ENCODE measurements around the gene PRR19.

PRR19 gene

GRCh38 chr19:42287017-42287826 is 14.7 kb upstream of the PRR19 start:
- Mint-ChIP-seq H3K27me3 (no peaks in the 10 kb centered on the region), H3K36me3 (no peaks in the 10 kb centered on the region), H3K4me3 (no peak overlapping the region), H3K27ac (no peak overlapping the region), H3K4me1 (peaks cover 29% of the 10 kb centered on the region), H3K9me3 (no peaks in the 10 kb centered on the region)

DNA sequence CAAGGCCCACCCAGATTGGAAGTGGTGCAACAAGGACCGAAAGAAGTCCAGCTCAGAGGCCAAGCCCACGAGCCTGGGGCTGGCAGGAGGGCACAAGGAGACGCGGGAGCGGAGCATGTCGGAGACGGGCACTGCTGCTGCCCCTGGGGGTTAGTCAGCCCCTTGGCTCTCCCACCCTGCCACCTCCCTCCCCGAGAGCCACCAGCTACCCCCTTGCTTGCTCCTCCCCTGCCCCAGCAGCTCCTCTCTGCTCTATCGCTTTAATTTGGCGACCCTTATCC is 14.2 kb upstream of the PRR19 start:
- H3K27ac Mint-ChIP-seq = no peak overlapping the region
- no peak overlapping the region for H3K4me3 Mint-ChIP-seq
- peaks cover 25% of the 10 kb centered on the region for H3K4me1 Mint-ChIP-seq
- H3K36me3 Mint-ChIP-seq = no peaks in the 10 kb centered on the region
- H3K9me3 Mint-ChIP-seq = no peaks in the 10 kb centered on the region
- no peaks in the 10 kb centered on the region for H3K27me3 Mint-ChIP-seq

DNA sequence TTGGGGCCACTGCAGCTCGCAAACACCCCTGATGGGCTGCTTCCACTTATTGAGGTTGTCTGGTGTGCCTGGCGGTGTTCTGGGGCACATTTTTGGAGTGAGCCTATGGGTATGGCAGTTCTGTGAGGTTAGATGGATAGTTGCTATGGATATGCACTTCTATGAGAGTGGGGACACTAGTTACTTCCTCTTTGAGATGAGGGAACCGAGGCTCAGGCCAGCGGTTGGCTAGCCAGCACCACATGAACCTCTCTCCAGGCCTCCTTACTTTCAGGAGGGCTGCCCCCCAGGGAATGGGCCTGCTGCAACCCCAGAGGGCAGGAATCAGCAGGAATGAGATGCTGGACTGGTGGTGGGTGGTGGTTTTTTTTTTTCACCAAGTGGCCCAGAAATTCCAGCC is 13.5 kb upstream of the PRR19 start:
- no peaks in the 10 kb centered on the region for H3K27me3 Mint-ChIP-seq
- H3K9me3 Mint-ChIP-seq = no peaks in the 10 kb centered on the region
- no peak overlapping the region for H3K27ac Mint-ChIP-seq
- peaks cover 25% of the 10 kb centered on the region for H3K4me1 Mint-ChIP-seq
- H3K36me3 Mint-ChIP-seq = peaks cover 2% of the 10 kb centered on the region
- no peak overlapping the region for H3K4me3 Mint-ChIP-seq

DNA sequence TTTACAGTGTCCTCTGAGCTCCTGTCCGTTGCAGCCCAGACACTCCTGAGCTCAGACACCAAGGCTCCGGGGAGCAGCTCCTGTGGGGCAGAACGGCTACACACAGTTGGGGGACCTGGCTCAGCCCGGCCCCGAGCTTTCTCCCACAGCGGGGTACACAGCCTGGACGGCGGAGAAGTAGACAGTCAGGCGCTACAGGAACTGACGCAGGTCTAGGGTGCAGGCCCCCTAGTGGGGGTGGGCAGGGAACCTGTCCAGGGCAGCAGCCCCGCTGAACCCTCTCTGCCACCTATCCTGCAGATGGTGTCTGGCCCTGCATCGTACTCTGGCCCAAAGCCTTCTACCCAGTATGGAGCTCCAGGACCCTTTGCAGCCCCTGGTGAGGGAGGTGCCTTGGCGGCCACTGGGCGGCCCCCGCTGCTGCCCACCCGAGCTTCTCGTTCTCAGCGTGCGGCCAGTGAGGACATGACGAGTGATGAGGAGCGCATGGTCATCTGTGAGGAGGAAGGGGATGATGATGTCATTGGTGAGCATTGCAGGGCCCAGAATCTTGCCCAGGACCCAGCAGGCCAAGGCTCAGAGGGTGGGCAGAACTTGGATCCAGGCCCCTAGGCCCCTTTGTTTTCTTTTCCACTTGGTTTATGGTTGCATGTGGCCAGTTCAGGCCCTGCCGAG is 12.9 kb upstream of the PRR19 start:
- H3K9me3 Mint-ChIP-seq = no peaks in the 10 kb centered on the region
- no peak overlapping the region for H3K4me3 Mint-ChIP-seq
- no peaks in the 10 kb centered on the region for H3K27me3 Mint-ChIP-seq
- peaks cover 25% of the 10 kb centered on the region for H3K4me1 Mint-ChIP-seq
- peaks cover 2% of the 10 kb centered on the region for H3K36me3 Mint-ChIP-seq
- no peak overlapping the region for H3K27ac Mint-ChIP-seq

DNA sequence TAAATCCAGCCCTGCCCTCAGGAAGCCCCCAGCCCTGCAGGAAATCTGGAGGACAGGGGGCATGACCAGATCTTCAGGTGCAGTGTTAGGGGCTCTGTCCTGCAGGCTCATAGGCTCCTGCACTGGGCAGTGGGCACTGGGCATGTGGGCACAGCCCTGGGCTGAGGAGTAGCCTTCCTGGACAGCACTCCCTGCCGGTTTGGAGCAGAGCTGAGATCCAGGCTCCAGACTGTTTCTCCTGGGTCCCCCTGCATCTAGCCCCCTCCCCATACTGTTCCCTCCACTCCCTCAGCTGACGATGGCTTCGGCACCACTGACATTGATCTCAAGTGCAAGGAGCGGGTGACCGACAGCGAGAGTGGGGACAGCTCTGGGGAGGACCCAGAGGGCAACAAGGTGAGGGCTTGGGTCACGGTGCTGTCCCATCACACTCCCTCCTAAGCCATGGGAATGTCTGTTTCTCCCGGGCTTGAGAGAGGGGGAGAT is 12.3 kb upstream of the PRR19 start:
- Mint-ChIP-seq H3K27ac (peak overlapping the region; percentile 17), H3K9me3 (no peaks in the 10 kb centered on the region), H3K4me1 (peaks cover 24% of the 10 kb centered on the region), H3K4me3 (no peak overlapping the region), H3K27me3 (no peaks in the 10 kb centered on the region), H3K36me3 (peaks cover 2% of the 10 kb centered on the region)

DNA sequence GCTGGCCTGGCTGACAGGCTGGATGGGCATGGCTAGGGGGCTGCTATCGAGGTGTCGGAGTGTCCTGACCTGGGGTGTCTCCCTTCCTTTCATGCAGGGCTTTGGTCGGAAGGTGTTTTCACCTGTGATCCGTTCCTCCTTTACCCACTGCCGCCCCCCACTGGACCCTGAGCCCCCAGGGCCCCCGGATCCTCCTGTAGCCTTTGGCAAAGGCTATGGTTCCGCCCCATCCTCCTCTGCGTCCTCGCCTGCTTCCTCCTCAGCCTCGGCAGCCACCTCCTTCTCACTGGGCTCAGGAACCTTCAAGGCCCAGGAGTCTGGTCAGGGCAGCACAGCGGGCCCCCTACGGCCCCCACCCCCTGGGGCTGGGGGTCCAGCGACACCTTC is 11.8 kb upstream of the PRR19 start:
- Mint-ChIP-seq H3K9me3 (no peaks in the 10 kb centered on the region), H3K4me3 (no peak overlapping the region), H3K4me1 (peaks cover 19% of the 10 kb centered on the region), H3K36me3 (peaks cover 2% of the 10 kb centered on the region), H3K27me3 (no peaks in the 10 kb centered on the region), H3K27ac (no peak overlapping the region)

DNA sequence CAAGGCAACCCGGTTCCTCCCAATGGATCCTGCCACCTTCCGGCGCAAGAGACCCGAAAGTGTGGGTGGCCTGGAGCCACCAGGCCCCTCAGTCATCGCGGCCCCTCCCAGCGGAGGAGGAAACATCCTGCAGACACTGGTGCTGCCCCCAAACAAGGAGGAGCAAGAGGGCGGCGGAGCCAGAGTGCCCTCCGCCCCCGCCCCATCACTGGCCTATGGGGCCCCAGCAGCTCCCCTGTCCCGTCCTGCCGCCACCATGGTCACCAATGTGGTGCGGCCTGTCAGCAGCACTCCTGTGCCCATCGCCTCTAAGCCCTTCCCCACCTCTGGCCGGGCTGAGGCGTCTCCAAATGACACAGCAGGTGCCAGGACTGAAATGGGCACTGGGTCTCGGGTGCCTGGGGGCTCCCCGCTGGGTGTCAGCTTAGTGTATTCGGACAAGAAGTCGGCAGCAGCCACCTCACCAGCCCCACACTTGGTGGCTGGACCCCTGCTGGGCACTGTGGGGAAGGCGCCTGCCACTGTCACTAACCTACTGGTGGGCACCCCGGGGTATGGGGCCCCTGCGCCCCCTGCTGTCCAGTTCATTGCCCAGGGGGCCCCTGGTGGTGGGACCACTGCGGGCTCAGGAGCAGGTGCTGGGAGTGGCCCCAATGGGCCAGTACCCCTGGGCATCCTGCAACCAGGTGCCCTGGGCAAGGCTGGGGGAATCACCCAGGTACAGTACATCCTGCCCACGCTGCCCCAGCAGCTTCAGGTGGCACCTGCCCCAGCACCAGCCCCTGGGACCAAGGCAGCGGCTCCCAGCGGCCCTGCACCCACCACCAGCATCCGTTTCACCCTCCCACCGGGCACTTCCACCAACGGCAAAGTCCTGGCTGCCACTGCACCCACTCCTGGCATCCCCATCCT is 11.2 kb upstream of the PRR19 start:
- Mint-ChIP-seq H3K27me3 (no peaks in the 10 kb centered on the region), H3K4me3 (no peak overlapping the region), H3K4me1 (peaks cover 12% of the 10 kb centered on the region), H3K36me3 (peaks cover 2% of the 10 kb centered on the region), H3K27ac (no peak overlapping the region), H3K9me3 (no peaks in the 10 kb centered on the region)

GRCh38 chr19:42291435-42291810 is 10.5 kb upstream of the PRR19 start:
- peak overlapping the region; percentile 48 for H3K27ac Mint-ChIP-seq
- H3K36me3 Mint-ChIP-seq = peaks cover 2% of the 10 kb centered on the region
- H3K4me3 Mint-ChIP-seq = no peak overlapping the region
- H3K27me3 Mint-ChIP-seq = no peaks in the 10 kb centered on the region
- no peaks in the 10 kb centered on the region for H3K9me3 Mint-ChIP-seq
- H3K4me1 Mint-ChIP-seq = peaks cover 10% of the 10 kb centered on the region

- H3K4me3 Mint-ChIP-seq = no peak overlapping the region
- no peaks in the 10 kb centered on the region for H3K27me3 Mint-ChIP-seq
- peak overlapping the region; percentile 48 for H3K27ac Mint-ChIP-seq
- H3K36me3 Mint-ChIP-seq = peaks cover 2% of the 10 kb centered on the region
- H3K9me3 Mint-ChIP-seq = no peaks in the 10 kb centered on the region
- peaks cover 10% of the 10 kb centered on the region for H3K4me1 Mint-ChIP-seq
Measured at GRCh38 chr19:42292042-42292960, 9.6 kb upstream of the PRR19 start.

GRCh38 chr19:42292963-42293362 is 9.0 kb upstream of the PRR19 start:
- H3K27ac Mint-ChIP-seq = no peak overlapping the region
- H3K36me3 Mint-ChIP-seq = peaks cover 2% of the 10 kb centered on the region
- peaks cover 10% of the 10 kb centered on the region for H3K4me1 Mint-ChIP-seq
- H3K9me3 Mint-ChIP-seq = no peaks in the 10 kb centered on the region
- no peaks in the 10 kb centered on the region for H3K27me3 Mint-ChIP-seq
- no peak overlapping the region for H3K4me3 Mint-ChIP-seq

GRCh38 chr19:42293540-42293939 is 8.4 kb upstream of the PRR19 start:
- Mint-ChIP-seq H3K4me3 (no peak overlapping the region), H3K27ac (no peak overlapping the region), H3K36me3 (peaks cover 2% of the 10 kb centered on the region), H3K4me1 (peaks cover 10% of the 10 kb centered on the region), H3K9me3 (no peaks in the 10 kb centered on the region), H3K27me3 (no peaks in the 10 kb centered on the region)

- Mint-ChIP-seq H3K27ac (no peak overlapping the region), H3K27me3 (no peaks in the 10 kb centered on the region), H3K9me3 (no peaks in the 10 kb centered on the region), H3K4me1 (peaks cover 10% of the 10 kb centered on the region), H3K4me3 (no peak overlapping the region), H3K36me3 (peaks cover 2% of the 10 kb centered on the region)
Measured at GRCh38 chr19:42293948-42294347, 8.0 kb upstream of the PRR19 start.

- Mint-ChIP-seq H3K4me3 (no peak overlapping the region), H3K27me3 (no peaks in the 10 kb centered on the region), H3K36me3 (peaks cover 2% of the 10 kb centered on the region), H3K4me1 (peaks cover 10% of the 10 kb centered on the region), H3K27ac (no peak overlapping the region), H3K9me3 (no peaks in the 10 kb centered on the region)
Measured at GRCh38 chr19:42294471-42295137, 7.3 kb upstream of the PRR19 start.

DNA sequence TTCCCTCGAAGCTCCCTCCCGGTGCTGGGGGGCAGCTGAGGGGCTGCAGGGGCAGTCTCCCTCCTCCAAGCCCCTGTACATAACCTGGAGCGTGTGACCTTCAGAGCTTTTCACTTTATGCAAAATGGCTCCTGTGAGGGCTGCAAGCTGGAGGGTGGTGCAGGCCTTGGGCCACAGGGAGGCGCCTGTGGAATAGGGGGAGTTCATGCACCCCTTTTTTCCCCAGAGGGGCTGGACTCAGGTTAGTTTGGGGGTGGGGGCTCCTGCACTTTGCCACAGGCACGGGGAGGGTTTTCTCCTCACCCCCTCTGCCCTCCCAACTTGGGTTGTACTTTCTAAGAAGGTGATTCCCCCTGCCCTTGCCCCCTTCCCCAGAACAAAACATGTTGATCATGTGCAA is 6.6 kb upstream of the PRR19 start:
- H3K9me3 Mint-ChIP-seq = no peaks in the 10 kb centered on the region
- peaks cover 2% of the 10 kb centered on the region for H3K36me3 Mint-ChIP-seq
- H3K27me3 Mint-ChIP-seq = no peaks in the 10 kb centered on the region
- H3K4me3 Mint-ChIP-seq = no peak overlapping the region
- H3K27ac Mint-ChIP-seq = no peak overlapping the region
- H3K4me1 Mint-ChIP-seq = peaks cover 13% of the 10 kb centered on the region
